HCT116 (cell line): ENCODE results near the gene SUN3.

Experiments used
- EZH2 ChIP-seq: fragments of 200-600 bp; sonication (generic); IDR thresholded peaks from 2 replicates; pipeline ENCODE4 v1.6.1; 2017; ENCODE audit warnings: antibody characterized with exemption, mixed run types
- EZH2phosphoT487 ChIP-seq: fragments of 200-600 bp; IDR thresholded peaks from 2 replicates; pipeline ENCODE4 v1.6.1; 2018; ENCODE audit warnings: antibody characterized with exemption, borderline replicate concordance
- JUND ChIP-seq: IDR thresholded peaks from 2 replicates; pipeline ENCODE4 v1.6.1; 2012
- POLR2A ChIP-seq: IDR thresholded peaks from 2 replicates; pipeline ENCODE4 v1.7.0; 2011; ENCODE audit warnings: borderline replicate concordance; ENCODE audit not compliant: insufficient read depth, insufficient read length; ENCODE audit errors: extremely low read depth
- RAD21 ChIP-seq: IDR thresholded peaks from 2 replicates; pipeline ENCODE4 v1.6.1; 2012; ENCODE audit warnings: low read depth, mild to moderate bottlenecking
- SP1 ChIP-seq: IDR thresholded peaks from 2 replicates; pipeline ENCODE4 v1.6.1; 2012; ENCODE audit warnings: low read depth
- TCF7L2 ChIP-seq: IDR thresholded peaks from 2 replicates; pipeline ENCODE4 v1.7.0; 2011; ENCODE audit warnings: borderline replicate concordance, inconsistent platforms; ENCODE audit not compliant: insufficient read depth, insufficient read length; ENCODE audit errors: extremely low read depth
- YY1 ChIP-seq: IDR thresholded peaks from 2 replicates; pipeline ENCODE4 v1.6.1; 2011; ENCODE audit warnings: low read length, low read depth, moderate library complexity, mild to moderate bottlenecking; ENCODE audit not compliant: insufficient replicate concordance; ENCODE audit errors: extremely low read depth
- ZFX ChIP-seq: fragments of 450-650 bp; IDR thresholded peaks from 2 replicates; pipeline ENCODE4 v1.6.1; 2017
- TF ChIP-seq, protein P1 (sequence below), 3 experiments: fragments of 200-600 bp in 1 of 3; sonication (generic) in 1 of 3; IDR thresholded peaks in 2 of 3; conservative IDR thresholded peaks in 1 of 3; 2 replicates each; pipeline ENCODE4 v1.5.1; 2012 to 2017; ENCODE audit warnings: low read depth in 2 of 3, low read length in 2 of 3, antibody characterized with exemption in 1 of 3, borderline replicate concordance in 1 of 3, control low read depth in 1 of 3, mild to moderate bottlenecking in 1 of 3, mixed read lengths in 1 of 3, mixed run types in 1 of 3, moderate library complexity in 1 of 3; ENCODE audit not compliant: insufficient read depth in 1 of 3
- TF ChIP-seq, protein P2 (sequence below): IDR thresholded peaks from 2 replicates; pipeline ENCODE4 v1.6.1; 2011; ENCODE audit warnings: mild to moderate bottlenecking, low read length, moderate library complexity; ENCODE audit not compliant: insufficient replicate concordance; ENCODE audit errors: extremely low read depth
- TF ChIP-seq, protein P3 (sequence below): IDR thresholded peaks from 2 replicates; pipeline ENCODE4 v1.6.1; 2012; ENCODE audit warnings: low read depth
- TF ChIP-seq, protein P4 (sequence below): IDR thresholded peaks from 2 replicates; pipeline ENCODE4 v1.6.1; 2012
- TF ChIP-seq, protein P5 (sequence below): IDR thresholded peaks from 2 replicates; pipeline ENCODE4 v1.6.1; 2012

DNA sequence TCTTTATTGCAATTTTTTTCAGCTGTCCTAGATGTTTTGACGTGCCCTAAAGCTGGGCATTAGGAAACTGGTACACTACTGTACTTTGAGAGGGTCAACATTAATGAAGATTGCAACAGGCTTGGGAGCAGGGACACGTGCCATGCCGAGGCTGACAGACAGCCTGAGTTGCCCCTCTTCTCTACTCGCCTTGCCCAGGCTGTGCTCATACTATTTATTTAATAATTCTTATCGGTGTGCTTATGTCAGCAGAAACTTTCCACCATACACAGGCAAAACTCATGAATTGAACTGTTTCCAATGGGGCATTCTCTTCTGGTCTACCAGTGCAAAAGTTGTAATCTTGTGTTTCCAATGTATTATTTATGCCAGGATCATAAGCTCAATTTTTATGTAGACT lies 30.8 kb upstream of the SUN3 start:
- TF ChIP-seq RAD21 (no peak), SP1 (no peak), JUND (no peak), EZH2 (no peak), POLR2A (no peak), YY1 (no peak), TCF7L2 (no peak), EZH2phosphoT487 (no peak), ZFX (no peak)
- TF ChIP-seq, protein P1, sequence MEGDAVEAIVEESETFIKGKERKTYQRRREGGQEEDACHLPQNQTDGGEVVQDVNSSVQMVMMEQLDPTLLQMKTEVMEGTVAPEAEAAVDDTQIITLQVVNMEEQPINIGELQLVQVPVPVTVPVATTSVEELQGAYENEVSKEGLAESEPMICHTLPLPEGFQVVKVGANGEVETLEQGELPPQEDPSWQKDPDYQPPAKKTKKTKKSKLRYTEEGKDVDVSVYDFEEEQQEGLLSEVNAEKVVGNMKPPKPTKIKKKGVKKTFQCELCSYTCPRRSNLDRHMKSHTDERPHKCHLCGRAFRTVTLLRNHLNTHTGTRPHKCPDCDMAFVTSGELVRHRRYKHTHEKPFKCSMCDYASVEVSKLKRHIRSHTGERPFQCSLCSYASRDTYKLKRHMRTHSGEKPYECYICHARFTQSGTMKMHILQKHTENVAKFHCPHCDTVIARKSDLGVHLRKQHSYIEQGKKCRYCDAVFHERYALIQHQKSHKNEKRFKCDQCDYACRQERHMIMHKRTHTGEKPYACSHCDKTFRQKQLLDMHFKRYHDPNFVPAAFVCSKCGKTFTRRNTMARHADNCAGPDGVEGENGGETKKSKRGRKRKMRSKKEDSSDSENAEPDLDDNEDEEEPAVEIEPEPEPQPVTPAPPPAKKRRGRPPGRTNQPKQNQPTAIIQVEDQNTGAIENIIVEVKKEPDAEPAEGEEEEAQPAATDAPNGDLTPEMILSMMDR (IDR thresholded peaks at IDR 0.05 in 2 of 3, conservative IDR thresholded peaks at IDR 0.05 in 1 of 3; ENCODE audit: borderline replicate concordance in 1 of 3, insufficient read depth in 1 of 3, low read depth in 2 of 3, low read length in 2 of 3), result no peak
- TF ChIP-seq, protein P2, sequence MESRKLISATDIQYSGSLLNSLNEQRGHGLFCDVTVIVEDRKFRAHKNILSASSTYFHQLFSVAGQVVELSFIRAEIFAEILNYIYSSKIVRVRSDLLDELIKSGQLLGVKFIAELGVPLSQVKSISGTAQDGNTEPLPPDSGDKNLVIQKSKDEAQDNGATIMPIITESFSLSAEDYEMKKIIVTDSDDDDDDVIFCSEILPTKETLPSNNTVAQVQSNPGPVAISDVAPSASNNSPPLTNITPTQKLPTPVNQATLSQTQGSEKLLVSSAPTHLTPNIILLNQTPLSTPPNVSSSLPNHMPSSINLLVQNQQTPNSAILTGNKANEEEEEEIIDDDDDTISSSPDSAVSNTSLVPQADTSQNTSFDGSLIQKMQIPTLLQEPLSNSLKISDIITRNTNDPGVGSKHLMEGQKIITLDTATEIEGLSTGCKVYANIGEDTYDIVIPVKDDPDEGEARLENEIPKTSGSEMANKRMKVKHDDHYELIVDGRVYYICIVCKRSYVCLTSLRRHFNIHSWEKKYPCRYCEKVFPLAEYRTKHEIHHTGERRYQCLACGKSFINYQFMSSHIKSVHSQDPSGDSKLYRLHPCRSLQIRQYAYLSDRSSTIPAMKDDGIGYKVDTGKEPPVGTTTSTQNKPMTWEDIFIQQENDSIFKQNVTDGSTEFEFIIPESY, result no peak
- TF ChIP-seq, protein P3, sequence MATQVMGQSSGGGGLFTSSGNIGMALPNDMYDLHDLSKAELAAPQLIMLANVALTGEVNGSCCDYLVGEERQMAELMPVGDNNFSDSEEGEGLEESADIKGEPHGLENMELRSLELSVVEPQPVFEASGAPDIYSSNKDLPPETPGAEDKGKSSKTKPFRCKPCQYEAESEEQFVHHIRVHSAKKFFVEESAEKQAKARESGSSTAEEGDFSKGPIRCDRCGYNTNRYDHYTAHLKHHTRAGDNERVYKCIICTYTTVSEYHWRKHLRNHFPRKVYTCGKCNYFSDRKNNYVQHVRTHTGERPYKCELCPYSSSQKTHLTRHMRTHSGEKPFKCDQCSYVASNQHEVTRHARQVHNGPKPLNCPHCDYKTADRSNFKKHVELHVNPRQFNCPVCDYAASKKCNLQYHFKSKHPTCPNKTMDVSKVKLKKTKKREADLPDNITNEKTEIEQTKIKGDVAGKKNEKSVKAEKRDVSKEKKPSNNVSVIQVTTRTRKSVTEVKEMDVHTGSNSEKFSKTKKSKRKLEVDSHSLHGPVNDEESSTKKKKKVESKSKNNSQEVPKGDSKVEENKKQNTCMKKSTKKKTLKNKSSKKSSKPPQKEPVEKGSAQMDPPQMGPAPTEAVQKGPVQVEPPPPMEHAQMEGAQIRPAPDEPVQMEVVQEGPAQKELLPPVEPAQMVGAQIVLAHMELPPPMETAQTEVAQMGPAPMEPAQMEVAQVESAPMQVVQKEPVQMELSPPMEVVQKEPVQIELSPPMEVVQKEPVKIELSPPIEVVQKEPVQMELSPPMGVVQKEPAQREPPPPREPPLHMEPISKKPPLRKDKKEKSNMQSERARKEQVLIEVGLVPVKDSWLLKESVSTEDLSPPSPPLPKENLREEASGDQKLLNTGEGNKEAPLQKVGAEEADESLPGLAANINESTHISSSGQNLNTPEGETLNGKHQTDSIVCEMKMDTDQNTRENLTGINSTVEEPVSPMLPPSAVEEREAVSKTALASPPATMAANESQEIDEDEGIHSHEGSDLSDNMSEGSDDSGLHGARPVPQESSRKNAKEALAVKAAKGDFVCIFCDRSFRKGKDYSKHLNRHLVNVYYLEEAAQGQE, result no peak
- TF ChIP-seq, protein P4, sequence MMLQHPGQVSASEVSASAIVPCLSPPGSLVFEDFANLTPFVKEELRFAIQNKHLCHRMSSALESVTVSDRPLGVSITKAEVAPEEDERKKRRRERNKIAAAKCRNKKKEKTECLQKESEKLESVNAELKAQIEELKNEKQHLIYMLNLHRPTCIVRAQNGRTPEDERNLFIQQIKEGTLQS, result no peak
- TF ChIP-seq, protein P5, sequence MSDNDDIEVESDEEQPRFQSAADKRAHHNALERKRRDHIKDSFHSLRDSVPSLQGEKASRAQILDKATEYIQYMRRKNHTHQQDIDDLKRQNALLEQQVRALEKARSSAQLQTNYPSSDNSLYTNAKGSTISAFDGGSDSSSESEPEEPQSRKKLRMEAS, result no peak
